Karpas-422 (cell line): ENCODE measurements around the gene TRDN. TPM values are rescaled to one million over a fixed set of nuclear protein-coding genes. Genes with fewer than 3 reads are reported as not detected.
"Not testable (repeated sequence)": the region's sequence is repeated elsewhere in the genome, so short reads cannot be mapped to it uniquely, and the experiment has no call there.

ENCODE experiments used
- DNase-seq: peaks from one replicate; pipeline ENCODE4 v3.0.0-alpha.2; 2015
- H2AFZ ChIP-seq: fragments of 200-600 bp; sonication (generic); 2 replicates; pipeline ENCODE4 v1.6.1; 2014; ENCODE audit warnings: antibody characterized with exemption, low read length, mixed read lengths
- H3K27ac ChIP-seq: fragments of 200-600 bp; sonication (generic); 2 replicates; pipeline ENCODE4 v1.5.1; 2014; ENCODE audit warnings: mild to moderate bottlenecking, low read length, moderate library complexity
- H3K27me3 ChIP-seq: fragments of 200-600 bp; sonication (generic); 2 replicates; pipeline ENCODE4 v1.6.1; 2014; ENCODE audit warnings: low read length, mixed read lengths
- H3K36me3 ChIP-seq: fragments of 200-600 bp; sonication (generic); 2 replicates; pipeline ENCODE4 v1.6.1; 2014; ENCODE audit warnings: low read length, mixed read lengths; ENCODE audit not compliant: insufficient read depth
- H3K4me1 ChIP-seq: fragments of 200-600 bp; sonication (generic); 2 replicates; pipeline ENCODE4 v1.6.1; 2014; ENCODE audit warnings: mild to moderate bottlenecking, low read length, mixed read lengths
- H3K4me2 ChIP-seq: fragments of 200-600 bp; sonication (generic); 2 replicates; pipeline ENCODE4 v1.6.1; 2014; ENCODE audit warnings: low read length, low read depth, mild to moderate bottlenecking; ENCODE audit not compliant: poor library complexity, severe bottlenecking
- H3K4me3 ChIP-seq: fragments of 200-600 bp; sonication (generic); 2 replicates; pipeline ENCODE4 v1.5.1; 2014; ENCODE audit warnings: mild to moderate bottlenecking, antibody characterized with exemption, low read length, mixed read lengths
- H3K79me2 ChIP-seq: fragments of 200-600 bp; sonication (generic); 2 replicates; pipeline ENCODE4 v1.6.1; 2014; ENCODE audit warnings: mild to moderate bottlenecking, low read length, mixed read lengths
- H3K9ac ChIP-seq: fragments of 200-600 bp; sonication (generic); 2 replicates; pipeline ENCODE4 v1.6.0; 2014; ENCODE audit warnings: low read length
- H3K9me2 ChIP-seq: fragments of 200-600 bp; sonication (generic), shearing (Covaris generic); replicated peaks from 2 replicates; pipeline ENCODE4 v1.6.0; 2014; ENCODE audit warnings: mild to moderate bottlenecking, low read length, moderate library complexity; ENCODE audit not compliant: insufficient read depth
- H3K9me3 ChIP-seq: fragments of 300-700, 200-600 bp; sonication (generic); 2 replicates; pipeline ENCODE4 v1.6.1; 2014; ENCODE audit warnings: low read length, mixed read lengths
- H4K20me1 ChIP-seq: fragments of 200-600 bp; sonication (generic); 2 replicates; pipeline ENCODE4 v1.6.1; 2014; ENCODE audit warnings: mild to moderate bottlenecking, antibody characterized with exemption, low read length, low read depth; ENCODE audit not compliant: insufficient read depth
- total RNA-seq: library from RNA; depleted of rRNA; stranded (reverse); fragments of >200 nt; shearing (Covaris generic); gene quantifications from 2 replicates; pipeline ENCODE4 v1.2.3, GENCODE V29; 2014; ENCODE audit warnings: low replicate concordance

The TRDN gene
- total RNA-seq, 1 experiment from 2014 or later, result not detected

DNA sequence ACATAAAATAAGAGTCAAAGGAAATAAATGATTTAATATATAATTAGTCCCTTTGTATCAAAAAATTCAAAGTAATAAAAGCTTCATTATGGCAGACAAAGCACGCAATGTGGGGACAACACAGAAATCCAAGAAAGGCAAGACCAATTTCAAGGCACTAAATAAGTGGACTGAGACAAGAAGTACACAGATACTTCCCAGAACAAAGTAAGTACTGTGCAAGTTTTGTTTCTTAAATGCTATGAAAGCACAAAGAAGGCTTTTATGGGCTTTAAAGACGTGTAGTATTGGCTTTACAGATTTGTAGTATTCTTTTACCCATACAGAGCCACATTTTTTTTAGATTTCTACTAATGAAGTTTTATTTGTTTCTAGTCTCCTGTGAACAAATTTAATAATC, 174.6 kb downstream of the TRDN start:
- Histone ChIP-seq H3K9me3 (peaks cover 4% of the 10 kb centered on the region; the same call in 1 of the 2 replicates), H3K4me1 (no peaks in the 10 kb centered on the region), H4K20me1 (no peaks in the 10 kb centered on the region), H3K9ac (no peak overlapping the region), H3K9me2 (no peaks in the 10 kb centered on the region), H2AFZ (no peak overlapping the region), H3K36me3 (no peaks in the 10 kb centered on the region), H3K4me2 (no peak overlapping the region), H3K79me2 (no peaks in the 10 kb centered on the region), H3K27me3 (no peaks in the 10 kb centered on the region), H3K4me3 (no peak overlapping the region), H3K27ac (no peak overlapping the region)
- no peak for DNase-seq

DNA sequence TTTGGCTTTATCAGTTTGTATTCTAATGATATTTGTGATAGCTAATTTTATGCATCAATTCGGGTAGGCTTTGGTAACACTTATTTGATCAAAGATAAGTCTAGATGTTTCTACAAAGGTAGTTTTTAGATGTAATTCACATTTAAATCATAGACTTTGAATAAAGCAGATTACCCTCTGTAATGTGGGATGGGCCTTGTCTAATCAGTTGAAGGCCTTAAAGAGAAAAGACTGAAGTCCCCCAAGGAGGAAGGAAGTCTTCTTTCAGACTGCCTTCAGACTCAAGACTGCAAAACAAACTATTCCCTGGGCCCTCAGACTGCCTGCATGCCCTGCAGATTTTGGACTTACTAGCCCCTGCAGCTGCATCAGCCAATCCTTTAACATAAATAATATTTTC, 178.5 kb downstream of the TRDN start:
- Histone ChIP-seq H2AFZ (no peak overlapping the region), H3K9ac (no peak overlapping the region), H3K4me3 (no peak overlapping the region), H3K27me3 (no peaks in the 10 kb centered on the region), H3K36me3 (no peaks in the 10 kb centered on the region), H3K27ac (no peak overlapping the region), H3K4me2 (no peak overlapping the region), H3K9me3 (no peaks in the 10 kb centered on the region), H3K79me2 (no peaks in the 10 kb centered on the region), H4K20me1 (no peaks in the 10 kb centered on the region), H3K4me1 (no peaks in the 10 kb centered on the region), H3K9me2 (no peaks in the 10 kb centered on the region)
- DNase-seq, result no peak

DNA sequence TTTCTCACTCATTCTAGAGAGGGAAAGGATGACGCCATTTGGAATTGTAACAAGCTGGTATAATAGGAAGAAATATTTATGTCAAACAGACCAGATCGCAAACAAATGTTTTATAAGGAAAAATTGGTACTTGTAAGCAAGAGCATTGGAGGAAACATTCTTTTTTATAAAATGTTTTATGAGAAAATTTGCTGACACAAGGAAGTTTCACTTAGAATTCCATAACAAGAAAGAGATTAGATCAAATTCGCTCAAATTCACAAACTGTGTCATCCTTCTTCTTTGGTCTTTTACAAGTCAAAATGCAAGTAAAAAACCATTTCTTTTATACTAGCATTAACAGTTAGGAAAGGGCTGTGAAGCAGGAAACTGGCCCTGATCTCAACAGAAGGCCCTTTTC, 179.9 kb downstream of the TRDN start:
- no peaks in the 10 kb centered on the region for H3K4me1 ChIP-seq
- no peak overlapping the region for H3K9ac ChIP-seq
- no peak overlapping the region for H3K27ac ChIP-seq
- H3K27me3 ChIP-seq, result no peaks in the 10 kb centered on the region
- no peaks in the 10 kb centered on the region for H3K9me3 ChIP-seq
- no peak overlapping the region for H2AFZ ChIP-seq
- no peaks in the 10 kb centered on the region for H4K20me1 ChIP-seq
- H3K79me2 ChIP-seq, result no peaks in the 10 kb centered on the region
- H3K36me3 ChIP-seq, result no peaks in the 10 kb centered on the region
- no peak for DNase-seq
- no peaks in the 10 kb centered on the region for H3K9me2 ChIP-seq
- H3K4me2 ChIP-seq, result no peak overlapping the region
- no peak overlapping the region for H3K4me3 ChIP-seq

DNA sequence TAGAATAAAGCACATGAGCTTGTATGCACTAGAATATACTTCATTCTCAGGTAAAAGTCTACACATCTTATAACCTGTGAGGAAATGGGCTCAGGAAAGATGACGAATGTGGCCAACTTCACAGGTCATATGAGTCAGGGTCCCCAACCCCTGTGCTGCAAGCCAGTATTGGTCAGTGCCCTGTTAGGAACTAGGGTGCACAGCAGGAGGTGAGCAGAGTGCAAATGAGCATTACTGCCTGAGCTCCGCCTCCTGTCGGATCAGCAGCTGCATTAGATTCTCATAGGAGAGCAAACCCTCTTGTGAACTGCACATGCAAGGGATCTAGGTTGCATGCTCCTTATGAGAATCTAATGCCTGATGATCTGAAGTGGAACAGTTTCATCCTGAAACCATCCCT, 182.3 kb downstream of the TRDN start:
- Histone ChIP-seq H3K27ac (no peak overlapping the region), H3K27me3 (no peaks in the 10 kb centered on the region), H2AFZ (no peak overlapping the region), H3K9me3 (peaks cover 4% of the 10 kb centered on the region; the same call in 1 of the 2 replicates), H3K36me3 (no peaks in the 10 kb centered on the region), H3K9me2 (no peaks in the 10 kb centered on the region), H4K20me1 (no peaks in the 10 kb centered on the region), H3K4me2 (no peak overlapping the region), H3K79me2 (no peaks in the 10 kb centered on the region), H3K9ac (no peak overlapping the region), H3K4me1 (no peaks in the 10 kb centered on the region), H3K4me3 (no peak overlapping the region)
- DNase-seq, result no peak

DNA sequence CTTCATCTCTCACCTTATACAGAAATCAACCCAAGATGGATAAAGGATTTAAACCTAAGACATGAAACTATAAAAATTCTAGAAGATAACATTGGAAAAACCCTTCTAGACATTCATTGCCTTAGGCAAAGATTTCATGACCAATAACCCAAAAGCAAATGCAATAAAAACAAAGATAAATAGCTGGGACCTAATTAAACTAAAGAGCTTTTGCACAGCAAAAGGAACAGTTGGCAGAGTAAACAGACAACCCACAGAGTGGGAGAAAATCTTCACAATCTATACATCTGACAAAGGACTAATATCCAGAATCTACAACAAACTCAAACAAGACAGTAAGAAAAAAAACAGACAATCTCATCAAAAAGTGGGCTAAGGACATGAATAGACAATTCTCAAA, 183.7 kb downstream of the TRDN start:
- not testable (repeated sequence) for H3K4me2 ChIP-seq, DNase-seq, H3K9me3 ChIP-seq, H3K27me3 ChIP-seq, H3K9ac ChIP-seq, H4K20me1 ChIP-seq, H3K9me2 ChIP-seq, H3K36me3 ChIP-seq, H3K4me1 ChIP-seq, H3K27ac ChIP-seq, H3K4me3 ChIP-seq, H3K79me2 ChIP-seq, H2AFZ ChIP-seq

DNA sequence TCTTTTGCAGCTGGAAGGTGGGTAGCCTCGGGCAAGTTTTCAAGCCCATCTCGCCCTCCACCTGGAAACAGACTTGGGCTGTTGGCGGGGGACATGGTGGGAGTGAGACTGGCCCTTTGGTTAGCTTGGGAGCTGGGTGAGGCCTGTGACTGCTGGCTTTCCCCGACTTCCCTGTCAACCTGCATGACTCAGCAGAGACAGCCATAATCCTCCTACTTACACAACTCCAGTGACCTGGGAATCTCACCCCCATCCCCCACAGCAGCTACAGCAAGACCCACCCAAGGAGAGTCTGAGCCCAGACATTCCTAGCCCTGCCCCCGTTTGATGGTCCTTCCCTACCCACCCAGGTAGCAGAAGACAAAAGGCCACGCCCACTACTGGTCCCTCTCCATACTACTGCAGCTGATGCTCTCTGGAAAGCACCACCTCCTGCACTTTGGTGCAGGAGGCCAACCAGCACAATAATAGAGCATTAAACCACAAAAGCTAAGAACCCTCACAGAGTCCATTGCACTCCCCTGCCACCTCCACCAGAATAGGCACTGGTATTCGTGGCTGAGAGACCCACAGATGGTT, 188.4 kb downstream of the TRDN start:
- Histone ChIP-seq H3K4me1 (no peaks in the 10 kb centered on the region), H3K4me2 (no peak overlapping the region), H3K79me2 (no peaks in the 10 kb centered on the region), H3K9me3 (peaks cover 4% of the 10 kb centered on the region; the same call in 1 of the 2 replicates), H2AFZ (no peak overlapping the region), H3K4me3 (no peak overlapping the region), H4K20me1 (no peaks in the 10 kb centered on the region), H3K27me3 (no peaks in the 10 kb centered on the region), H3K36me3 (no peaks in the 10 kb centered on the region), H3K9ac (no peak overlapping the region), H3K27ac (no peak overlapping the region), H3K9me2 (no peaks in the 10 kb centered on the region)
- no peak for DNase-seq

DNA sequence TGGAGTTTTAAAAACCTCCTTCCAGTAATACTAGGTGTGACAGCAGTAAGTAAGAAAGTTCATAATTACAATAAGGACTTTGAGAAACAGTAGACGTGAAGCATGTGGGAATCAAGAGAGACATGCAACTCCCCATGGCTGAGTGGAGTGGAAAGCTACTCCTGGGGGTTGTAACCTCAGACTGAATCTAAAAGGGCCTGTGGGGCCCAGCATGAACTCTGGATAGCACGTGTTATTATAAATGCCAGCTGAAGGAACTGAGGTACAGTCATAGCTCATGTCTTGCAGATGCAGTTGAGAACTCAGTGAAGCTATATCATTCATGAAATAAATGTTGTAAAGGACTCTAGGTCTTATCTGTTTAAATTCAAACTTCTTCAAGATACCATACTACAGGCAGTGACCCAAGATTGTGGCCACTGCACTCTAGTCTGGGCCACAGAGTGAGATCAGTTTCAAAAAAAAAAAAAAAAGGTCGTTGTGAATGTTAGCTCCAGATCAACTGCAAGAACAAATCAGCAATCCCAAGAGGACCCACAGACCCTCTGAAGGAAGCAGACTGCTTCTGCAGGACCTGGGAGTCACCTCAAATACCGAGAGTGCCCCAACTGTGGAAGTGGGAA, 189.3 kb downstream of the TRDN start:
- peaks cover 6% of the 10 kb centered on the region; the same call in 1 of the 2 replicates for H3K9me3 ChIP-seq
- H3K27ac ChIP-seq, result no peak overlapping the region
- no peak overlapping the region for H2AFZ ChIP-seq
- no peak for DNase-seq
- no peaks in the 10 kb centered on the region for H3K4me1 ChIP-seq
- H3K4me2 ChIP-seq, result no peak overlapping the region
- no peaks in the 10 kb centered on the region for H3K36me3 ChIP-seq
- no peaks in the 10 kb centered on the region for H3K27me3 ChIP-seq
- H4K20me1 ChIP-seq, result no peaks in the 10 kb centered on the region
- H3K9ac ChIP-seq, result no peak overlapping the region
- no peaks in the 10 kb centered on the region for H3K9me2 ChIP-seq
- no peak overlapping the region for H3K4me3 ChIP-seq
- H3K79me2 ChIP-seq, result no peaks in the 10 kb centered on the region

DNA sequence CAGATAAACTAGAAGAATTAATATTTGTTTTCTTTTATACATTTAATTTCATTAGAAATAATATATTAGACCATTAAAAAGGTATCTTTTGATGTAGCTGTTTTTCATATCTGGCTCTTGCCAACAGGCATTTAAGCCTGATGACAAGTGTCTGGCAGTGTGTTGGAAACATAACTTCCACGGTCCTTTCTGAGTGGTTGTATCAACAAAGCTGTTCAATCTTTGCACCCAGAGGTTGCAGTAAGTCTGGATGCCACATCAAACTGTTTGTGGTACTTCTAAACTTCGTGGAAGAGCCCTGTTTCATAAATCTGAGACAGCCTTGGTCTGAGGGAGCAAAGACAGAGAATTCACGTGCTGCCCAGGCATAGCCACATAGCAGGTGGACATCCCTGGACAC, 197.4 kb downstream of the TRDN start:
- H3K79me2 ChIP-seq, result no peaks in the 10 kb centered on the region
- H3K27me3 ChIP-seq, result no peaks in the 10 kb centered on the region
- no peak overlapping the region for H3K27ac ChIP-seq
- H3K9ac ChIP-seq, result no peak overlapping the region
- H3K36me3 ChIP-seq, result no peaks in the 10 kb centered on the region
- H3K4me1 ChIP-seq, result no peaks in the 10 kb centered on the region
- H2AFZ ChIP-seq, result no peak overlapping the region
- no peak for DNase-seq
- no peak overlapping the region for H3K4me3 ChIP-seq
- no peak overlapping the region for H3K4me2 ChIP-seq
- H3K9me3 ChIP-seq, result peaks cover 17% of the 10 kb centered on the region
- no peaks in the 10 kb centered on the region for H4K20me1 ChIP-seq
- H3K9me2 ChIP-seq, result no peaks in the 10 kb centered on the region
